HCT116 (cell line): ENCODE data around the gene POLE. TPM values are rescaled to one million over a fixed set of nuclear protein-coding genes. Genes with fewer than 3 reads are reported as not detected.

ENCODE experiments used
- ATAC-seq: fragments of 200-7000 bp; cut with Tn5 transposase; 2 replicates; pipeline ENCODE4 v1.9.1; 2020; ENCODE audit warnings: mild to moderate bottlenecking, moderate library complexity
- BruUV-seq: library from RNA; stranded (reverse); fragments of 400-500 nt; replicated peaks from 2 replicates; lab custom pipeline; 2021; lab: Mats Ljungman, UMichigan
- CTCF ChIA-PET: fragments of 300-600 bp; sonication (Branson Sonifier 250); formaldehyde crosslinking; loops from one replicate; lab custom pipeline; 2021; ENCODE audit warnings: antibody characterized with exemption; lab: Charles Lee
- POLR2A ChIA-PET: fragments of 300-600, 350-600 bp; sonication (Branson Sonifier 250); formaldehyde crosslinking; loops from one replicate; lab custom pipeline; 2021; ENCODE audit warnings: antibody characterized with exemption; lab: Charles Lee
- RAD21 ChIA-PET, 2 experiments: fragments of 300-600 bp; sonication (Branson Sonifier 250); formaldehyde crosslinking; loops; one replicate each; lab custom pipeline; 2023; ENCODE audit warnings: low total read pairs in 2 of 2; ENCODE audit not compliant: uncharacterized antibody in 2 of 2, unreplicated experiment in 2 of 2, low non-redundant PET in 1 of 2; lab: Charles Lee
- DNase-seq: peaks from one replicate; pipeline ENCODE4 v3.0.0-alpha.2; 2010; ENCODE audit warnings: low read depth, low spot score
- H2AFZ ChIP-seq: fragments of 200-600 bp; shearing (Covaris generic), sonication (generic); 2 replicates; pipeline ENCODE4 v1.6.1; 2017; ENCODE audit warnings: low read depth, mixed run types, mixed read lengths, antibody characterized with exemption, low read length; ENCODE audit not compliant: poor library complexity, severe bottlenecking
- H3K27ac ChIP-seq: 2 replicates; pipeline ENCODE4 v1.5.1; 2012; ENCODE audit warnings: low read depth, low read length
- H3K27me3 ChIP-seq: fragments of 200-600 bp; sonication (generic); 2 replicates; pipeline ENCODE4 v1.6.1; 2016; ENCODE audit warnings: mixed run types, low read length, mixed read lengths; ENCODE audit not compliant: insufficient read depth
- H3K36me3 ChIP-seq, 2 experiments: fragments of 200-500 bp in 1 of 2; fragments of 200-600 bp in 1 of 2; sonication (Bioruptor generic) in 1 of 2; sonication (generic) in 1 of 2; 2 replicates each; pipeline versions ENCODE4 v1.5.1 to v1.6.1; 2014 to 2016; ENCODE audit warnings: low read length in 2 of 2, inconsistent platforms in 1 of 2, mixed read lengths in 1 of 2, mixed run types in 1 of 2; ENCODE audit not compliant: insufficient read depth in 2 of 2, control insufficient read depth in 1 of 2
- H3K4me1 ChIP-seq, 2 experiments: fragments of 200-600 bp in 1 of 2; sonication (generic) in 1 of 2; 2 replicates each; pipeline versions ENCODE4 v1.5.1 to v1.6.1; 2012 to 2017; ENCODE audit warnings: low read length in 2 of 2, inconsistent platforms in 1 of 2, mild to moderate bottlenecking in 1 of 2, mixed read lengths in 1 of 2, mixed run types in 1 of 2, moderate library complexity in 1 of 2; ENCODE audit not compliant: insufficient read depth in 2 of 2, control insufficient read depth in 1 of 2
- H3K4me2 ChIP-seq: fragments of 200-600 bp; sonication (generic); 2 replicates; pipeline ENCODE4 v1.6.1; 2017; ENCODE audit warnings: mixed run types, low read length, mixed read lengths
- H3K4me3 ChIP-seq, 2 experiments: fragments of 200-600 bp in 1 of 2; sonication (generic) in 1 of 2; replicated peaks in 1 of 2; 2 replicates each; pipeline ENCODE4 v1.5.1; 2011 to 2016; ENCODE audit warnings: low read length in 2 of 2, control low read depth in 1 of 2, low read depth in 1 of 2, mild to moderate bottlenecking in 1 of 2, mixed read lengths in 1 of 2, mixed run types in 1 of 2
- H3K79me2 ChIP-seq: fragments of 200-600 bp; sonication (generic); 2 replicates; pipeline ENCODE4 v1.6.1; 2017; ENCODE audit warnings: mild to moderate bottlenecking, mixed run types, low read length, moderate library complexity, mixed read lengths; ENCODE audit not compliant: insufficient read depth
- H3K9ac ChIP-seq: fragments of 200-600 bp; sonication (generic); 2 replicates; pipeline ENCODE4 v1.6.1; 2016; ENCODE audit warnings: low read length, mixed read lengths
- H3K9me2 ChIP-seq: fragments of 200-600 bp; sonication (generic), shearing (Covaris generic); 2 replicates; pipeline ENCODE4 v1.6.1; 2017; ENCODE audit warnings: mixed run types, mild to moderate bottlenecking, moderate library complexity; ENCODE audit not compliant: insufficient read depth
- H3K9me3 ChIP-seq, 2 experiments: fragments of 200-500 bp in 1 of 2; fragments of 200-600 bp in 1 of 2; sonication (Bioruptor generic) in 1 of 2; sonication (generic) in 1 of 2; 2 replicates each; pipeline ENCODE4 v1.6.1; 2014 to 2017; ENCODE audit warnings: low read length in 2 of 2, mixed read lengths in 2 of 2, inconsistent platforms in 1 of 2, low read depth in 1 of 2, mild to moderate bottlenecking in 1 of 2, mixed run types in 1 of 2, moderate library complexity in 1 of 2; ENCODE audit not compliant: control insufficient read depth in 1 of 2, insufficient read depth in 1 of 2
- H4K20me1 ChIP-seq: fragments of 200-600 bp; sonication (generic), shearing (Covaris generic); 2 replicates; pipeline ENCODE4 v1.6.1; 2017; ENCODE audit warnings: mixed run types, mild to moderate bottlenecking, moderate library complexity; ENCODE audit not compliant: insufficient read depth
- ATF3 ChIP-seq: IDR thresholded peaks from 2 replicates; pipeline ENCODE4 v1.6.1; 2012
- CBX3 ChIP-seq: IDR thresholded peaks from 2 replicates; pipeline ENCODE4 v1.6.1; 2012; ENCODE audit warnings: low read depth
- CEBPB ChIP-seq: IDR thresholded peaks from 2 replicates; pipeline ENCODE4 v1.6.1; 2012; ENCODE audit warnings: low read depth
- CTCF ChIP-seq, 3 experiments: fragments of 200-600 bp in 1 of 3; sonication (generic) in 1 of 3; IDR thresholded peaks in 2 of 3; conservative IDR thresholded peaks in 1 of 3; 2 replicates each; pipeline ENCODE4 v1.5.1; 2012 to 2017; ENCODE audit warnings: low read depth in 2 of 3, low read length in 2 of 3, antibody characterized with exemption in 1 of 3, borderline replicate concordance in 1 of 3, control low read depth in 1 of 3, mild to moderate bottlenecking in 1 of 3, mixed read lengths in 1 of 3, mixed run types in 1 of 3, moderate library complexity in 1 of 3; ENCODE audit not compliant: insufficient read depth in 1 of 3
- EGR1 ChIP-seq: IDR thresholded peaks from 2 replicates; pipeline ENCODE4 v1.6.1; 2012; ENCODE audit warnings: low read depth
- ELF1 ChIP-seq: IDR thresholded peaks from 2 replicates; pipeline ENCODE4 v1.6.1; 2012; ENCODE audit warnings: low read depth, borderline replicate concordance
- EZH2phosphoT487 ChIP-seq: fragments of 200-600 bp; IDR thresholded peaks from 2 replicates; pipeline ENCODE4 v1.6.1; 2018; ENCODE audit warnings: antibody characterized with exemption, borderline replicate concordance
- FOSL1 ChIP-seq: IDR thresholded peaks from 2 replicates; pipeline ENCODE4 v1.6.1; 2012; ENCODE audit warnings: low read depth
- JUND ChIP-seq: IDR thresholded peaks from 2 replicates; pipeline ENCODE4 v1.6.1; 2012
- POLR2A ChIP-seq: IDR thresholded peaks from 2 replicates; pipeline ENCODE4 v1.7.0; 2011; ENCODE audit warnings: borderline replicate concordance; ENCODE audit not compliant: insufficient read depth, insufficient read length; ENCODE audit errors: extremely low read depth
- POLR2AphosphoS5 ChIP-seq: IDR thresholded peaks from 2 replicates; pipeline ENCODE4 v1.6.1; 2011; ENCODE audit warnings: mild to moderate bottlenecking, low read depth, low read length, moderate library complexity
- RAD21 ChIP-seq: IDR thresholded peaks from 2 replicates; pipeline ENCODE4 v1.6.1; 2012; ENCODE audit warnings: low read depth, mild to moderate bottlenecking
- REST ChIP-seq: IDR thresholded peaks from 2 replicates; pipeline ENCODE4 v1.6.1; 2012; ENCODE audit warnings: low read depth
- SIN3A ChIP-seq: IDR thresholded peaks from 2 replicates; pipeline ENCODE4 v1.6.1; 2012; ENCODE audit warnings: low read depth
- SP1 ChIP-seq: IDR thresholded peaks from 2 replicates; pipeline ENCODE4 v1.6.1; 2012; ENCODE audit warnings: low read depth
- SRF ChIP-seq: IDR thresholded peaks from 2 replicates; pipeline ENCODE4 v1.6.1; 2012; ENCODE audit warnings: low read depth
- TCF7L2 ChIP-seq: IDR thresholded peaks from 2 replicates; pipeline ENCODE4 v1.7.0; 2011; ENCODE audit warnings: borderline replicate concordance, inconsistent platforms; ENCODE audit not compliant: insufficient read depth, insufficient read length; ENCODE audit errors: extremely low read depth
- YY1 ChIP-seq: IDR thresholded peaks from 2 replicates; pipeline ENCODE4 v1.6.1; 2011; ENCODE audit warnings: low read length, low read depth, moderate library complexity, mild to moderate bottlenecking; ENCODE audit not compliant: insufficient replicate concordance; ENCODE audit errors: extremely low read depth
- ZFX ChIP-seq: fragments of 450-650 bp; IDR thresholded peaks from 2 replicates; pipeline ENCODE4 v1.6.1; 2017
- ZNF274 ChIP-seq: fragments of 200-500 bp; sonication (Bioruptor generic); IDR thresholded peaks from 2 replicates; pipeline ENCODE4 v1.6.1; 2014; ENCODE audit warnings: mild to moderate bottlenecking, low read depth, low read length, inconsistent platforms
- intact Hi-C: fragments of 100-400 bp; cut with micrococcal nuclease; formaldehyde crosslinking; loops from 2 replicates; pipeline ENCODE4 v1.10.0; 2022
- total RNA-seq: library from RNA; stranded (reverse); gene quantifications from one replicate; pipeline ENCODE4 v1.2.1, GENCODE V29; 2021; ENCODE audit not compliant: unreplicated experiment

POLE gene
- total RNA-seq, 1 experiment from 2014 or later: 128 TPM

- no peaks in the 10 kb centered on the region for H3K9me2 ChIP-seq
- TF ChIP-seq CEBPB (no peak), SIN3A (no peak), SRF (no peak), POLR2A (no peak), EZH2phosphoT487 (no peak), YY1 (no peak), ELF1 (no peak), CBX3 (no peak), RAD21 (no peak), CTCF (IDR thresholded peaks at IDR 0.05 in 2 of 3, conservative IDR thresholded peaks at IDR 0.05 in 1 of 3; ENCODE audit: borderline replicate concordance in 1 of 3, insufficient read depth in 1 of 3, low read depth in 2 of 3, low read length in 2 of 3) (no peak), ATF3 (no peak), REST (no peak), SP1 (no peak), POLR2AphosphoS5 (no peak), FOSL1 (no peak), TCF7L2 (no peak), JUND (no peak), ZFX (no peak), EGR1 (no peak), ZNF274 (no peak)
- TF ChIP-seq, all 23 proteins: peak for 0
- Histone ChIP-seq H4K20me1 (peaks cover 3% of the 10 kb centered on the region; the same call in 1 of the 2 replicates), H3K27ac (no peak overlapping the region), H3K4me2 (no peak overlapping the region), H3K9ac (no peak overlapping the region), H3K27me3 (no peaks in the 10 kb centered on the region), H3K9me3 (no peaks in the 10 kb centered on the region), H3K4me1 (no peaks in the 10 kb centered on the region), H2AFZ (no peak overlapping the region), H3K4me3 (no peak overlapping the region), H3K79me2 (peaks cover 14% of the 10 kb centered on the region; the same call in 1 of the 2 replicates), H3K36me3 (peaks cover 50 to 59% of the 10 kb centered on the region in 2 experiments)
- CTCF ChIA-PET: no interaction called here
- no peak for ATAC-seq
- no peak for DNase-seq
- BruUV-seq: no TSS peak
- RAD21 ChIA-PET: no interaction called here
- intact Hi-C loops: no loop called here
- POLR2A ChIA-PET: no interaction called here
Observed at GRCh38 chr12:132723764-132724140, 36.6 kb upstream of the POLE start.
